GM18870 (cell line): Measurements from ENCODE around the gene VSIG4.
"Not testable (repeated sequence)": the region's sequence is repeated elsewhere in the genome, so short reads cannot be mapped to it uniquely, and the experiment has no call there.

Experiments used
- ATAC-seq: cut with Tn5 transposase; IDR thresholded peaks from one replicate; pipeline ENCODE4 v1.9.1; 2021; ENCODE audit warnings: moderate library complexity; ENCODE audit not compliant: unreplicated experiment

The VSIG4 gene

GRCh38 chrX:65985922-65986588 lies 53.8 kb downstream of the VSIG4 start:
- ATAC-seq = peak; percentile 79

- ATAC-seq = no peak
Measured at GRCh38 chrX:65985211-65985610, 54.7 kb downstream of the VSIG4 start.

GRCh38 chrX:65977161-65977560 lies 62.7 kb downstream of the VSIG4 start:
- not testable (repeated sequence) for ATAC-seq

- ATAC-seq = no peak
Measured at GRCh38 chrX:65976161-65976560, 63.7 kb downstream of the VSIG4 start.

- not testable (repeated sequence) for ATAC-seq
Measured at GRCh38 chrX:65975161-65975751, 64.6 kb downstream of the VSIG4 start.
